Measurements from ENCODE around the gene NQO2. TPM values are rescaled to one million over a fixed set of nuclear protein-coding genes. Genes with fewer than 3 reads are reported as not detected.

The NQO2 gene
- total RNA-seq, 1 experiment from 2014 or later, result 105 TPM

DNA sequence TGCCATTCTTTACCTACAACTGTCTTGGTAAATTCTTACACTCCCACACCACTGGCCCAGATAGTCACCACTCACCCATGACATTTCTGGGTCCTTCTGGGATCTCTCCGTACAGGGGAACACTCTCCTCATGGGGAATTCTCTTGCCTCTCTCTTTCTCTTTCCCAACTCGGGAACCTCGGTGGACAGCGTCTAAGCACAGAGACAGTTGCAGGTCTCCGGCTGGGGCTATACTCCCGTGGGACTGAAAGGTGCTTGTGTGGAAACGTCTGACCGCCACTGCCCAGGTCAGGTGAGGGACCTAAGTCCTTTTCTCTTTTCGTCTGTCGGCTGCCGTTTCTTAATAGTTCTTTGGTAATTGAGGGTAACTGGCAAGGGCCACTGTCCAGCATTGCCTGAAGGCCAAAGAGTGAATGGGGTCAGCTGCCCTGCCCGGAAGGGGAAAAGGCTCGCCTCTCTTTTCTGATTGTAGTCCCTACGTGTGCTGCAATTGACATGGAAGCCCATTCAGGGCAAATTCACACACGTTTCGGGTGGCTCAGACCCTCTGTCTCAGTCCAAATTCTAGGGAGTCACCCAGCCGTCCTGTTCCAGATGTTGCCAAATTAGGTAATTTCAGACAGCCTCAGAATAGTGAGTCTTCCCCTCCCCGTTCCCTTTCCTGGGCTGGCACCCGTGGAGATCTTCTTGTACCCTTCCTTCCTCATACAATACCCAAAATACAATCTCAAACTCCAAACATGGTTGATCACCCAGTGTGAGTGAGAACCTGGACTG is 37.4 kb downstream of the NQO2 start:
- WGBS (ENCODE audit: extremely low coverage, insufficient read length, low lambda C conversion rate), result no CpG with 5 or more reads among the region's 19 CpGs
- Histone ChIP-seq H4K91ac (ENCODE audit: insufficient read length, low read depth, low read length) (no peak overlapping the region), H4K20me1 (ENCODE audit: control insufficient read depth, insufficient read depth, insufficient read length) (no peaks in the 10 kb centered on the region), H3K56ac (ENCODE audit: insufficient read length, low read depth, low read length) (no peak overlapping the region), H2AFZ (ENCODE audit: low read length) (no peak overlapping the region), H3K9me3 (ENCODE audit: control insufficient read depth, low read depth, low read length) (no peaks in the 10 kb centered on the region), H3K27ac (ENCODE audit: insufficient read length, low read depth, low read length) (no peak overlapping the region), H2AK5ac (ENCODE audit: insufficient read length, low read length) (no peak overlapping the region), H3K18ac (ENCODE audit: insufficient read length, low read depth, low read length) (no peak overlapping the region), H3K23ac (ENCODE audit: insufficient read length, low read depth, low read length) (no peak overlapping the region), H3K4me1 (ENCODE audit: insufficient read depth, low read length) (no peaks in the 10 kb centered on the region; the same call in 1 of the 2 replicates), H2BK120ac (ENCODE audit: low read depth, low read length, poor library complexity, severe bottlenecking) (no peak overlapping the region), H3K23me2 (ENCODE audit: insufficient read length, low read depth, low read length, poor library complexity, severe bottlenecking) (peaks cover 2% of the 10 kb centered on the region), H3K79me2 (ENCODE audit: insufficient read depth, low read length) (no peaks in the 10 kb centered on the region), H3K4ac (ENCODE audit: low read depth, low read length) (no peak overlapping the region), H2BK5ac (ENCODE audit: insufficient read length, low read length) (no peak overlapping the region), H3K79me1 (ENCODE audit: insufficient read depth, low read depth, low read length, poor library complexity, severe bottlenecking) (no peaks in the 10 kb centered on the region), H2BK15ac (ENCODE audit: low read depth, low read length) (no peak overlapping the region), H3K9ac (ENCODE audit: extremely low read depth, insufficient read length, low read length) (no peak overlapping the region), H3K14ac (ENCODE audit: insufficient read depth, low read length) (no peak overlapping the region), H3K4me2 (ENCODE audit: insufficient read depth, insufficient read length, low read length) (no peak overlapping the region), H4K8ac (replicated peaks; ENCODE audit: insufficient read length, low read depth, low read length) (no peak overlapping the region), H3T11ph (ENCODE audit: low read length) (no peak overlapping the region), H4K5ac (ENCODE audit: insufficient read length, low read depth, low read length) (no peak overlapping the region), H2BK12ac (ENCODE audit: insufficient read length, low read depth, low read length) (no peak overlapping the region), H2BK20ac (ENCODE audit: low read depth, low read length, poor library complexity, severe bottlenecking) (no peak overlapping the region), H3K27me3 (ENCODE audit: insufficient read depth, low read length) (no peaks in the 10 kb centered on the region)
- Mint-ChIP-seq H3K4me3 (no peak overlapping the region), H3K9me3 (peaks cover 6 to 12% of the 10 kb centered on the region in 2 experiments; a peak in 3 of 5 replicates), H3K27ac (no peak overlapping the region), H3K36me3 (ENCODE audit: insufficient read depth in 1 of 3, low read depth in 3 of 3) (peaks cover 0 to 5% (median 2%) of the 10 kb centered on the region in 3 experiments; a peak in 4 of 7 replicates), H3K27me3 (ENCODE audit: low read depth) (peaks cover 6% of the 10 kb centered on the region; the same call in 1 of the 2 replicates), H3K4me1 (peaks cover 12 to 25% of the 10 kb centered on the region in 2 experiments)
- no peak for DNase-seq
- TF ChIP-seq, protein P1, sequence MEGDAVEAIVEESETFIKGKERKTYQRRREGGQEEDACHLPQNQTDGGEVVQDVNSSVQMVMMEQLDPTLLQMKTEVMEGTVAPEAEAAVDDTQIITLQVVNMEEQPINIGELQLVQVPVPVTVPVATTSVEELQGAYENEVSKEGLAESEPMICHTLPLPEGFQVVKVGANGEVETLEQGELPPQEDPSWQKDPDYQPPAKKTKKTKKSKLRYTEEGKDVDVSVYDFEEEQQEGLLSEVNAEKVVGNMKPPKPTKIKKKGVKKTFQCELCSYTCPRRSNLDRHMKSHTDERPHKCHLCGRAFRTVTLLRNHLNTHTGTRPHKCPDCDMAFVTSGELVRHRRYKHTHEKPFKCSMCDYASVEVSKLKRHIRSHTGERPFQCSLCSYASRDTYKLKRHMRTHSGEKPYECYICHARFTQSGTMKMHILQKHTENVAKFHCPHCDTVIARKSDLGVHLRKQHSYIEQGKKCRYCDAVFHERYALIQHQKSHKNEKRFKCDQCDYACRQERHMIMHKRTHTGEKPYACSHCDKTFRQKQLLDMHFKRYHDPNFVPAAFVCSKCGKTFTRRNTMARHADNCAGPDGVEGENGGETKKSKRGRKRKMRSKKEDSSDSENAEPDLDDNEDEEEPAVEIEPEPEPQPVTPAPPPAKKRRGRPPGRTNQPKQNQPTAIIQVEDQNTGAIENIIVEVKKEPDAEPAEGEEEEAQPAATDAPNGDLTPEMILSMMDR (conservative IDR thresholded peaks at IDR 0.05), result no peak

All from H9 (cell line).